Astrocyte of the spinal cord (primary cell): ENCODE measurements around the gene IL16.
A peak's percentile ranks its signal among the peaks of the same experiment; 100 is the strongest.

Experiments used
- DNase-seq: peaks from one replicate; pipeline ENCODE4 v3.0.0; 2011; ENCODE audit warnings: low read depth, low spot score
- H3K4me3 ChIP-seq: 2 replicates; pipeline ENCODE4 v1.5.1; 2011; ENCODE audit warnings: low read depth, mild to moderate bottlenecking, low read length, moderate library complexity
- CTCF ChIP-seq: IDR thresholded peaks from 2 replicates; pipeline ENCODE4 v1.5.1; 2012; ENCODE audit warnings: low read depth, mild to moderate bottlenecking, low read length, inconsistent platforms
- in situ Hi-C: cut with HindIII; loops from 2 replicates; pipeline ENCODE4 v1.10.0; 2017; ENCODE audit warnings: low sequenced_read_pairs

Gene IL16

GRCh38 chr15:81309647-81310450, 113.2 kb downstream of the IL16 start:
- in situ Hi-C loops, result no loop called here
- DNase-seq, result no peak
- no peak for TF ChIP-seq CTCF
- no peak overlapping the region for H3K4me3 ChIP-seq

GRCh38 chr15:81310480-81310879, 113.8 kb downstream of the IL16 start:
- DNase-seq, result no peak
- in situ Hi-C loops, result no loop called here
- no peak overlapping the region for H3K4me3 ChIP-seq
- no peak for TF ChIP-seq CTCF

GRCh38 chr15:81311752-81312464, 115.2 kb downstream of the IL16 start:
- in situ Hi-C loops, result no loop called here
- no peak overlapping the region for H3K4me3 ChIP-seq
- peak; percentile 33 for DNase-seq
- no peak for TF ChIP-seq CTCF

DNA sequence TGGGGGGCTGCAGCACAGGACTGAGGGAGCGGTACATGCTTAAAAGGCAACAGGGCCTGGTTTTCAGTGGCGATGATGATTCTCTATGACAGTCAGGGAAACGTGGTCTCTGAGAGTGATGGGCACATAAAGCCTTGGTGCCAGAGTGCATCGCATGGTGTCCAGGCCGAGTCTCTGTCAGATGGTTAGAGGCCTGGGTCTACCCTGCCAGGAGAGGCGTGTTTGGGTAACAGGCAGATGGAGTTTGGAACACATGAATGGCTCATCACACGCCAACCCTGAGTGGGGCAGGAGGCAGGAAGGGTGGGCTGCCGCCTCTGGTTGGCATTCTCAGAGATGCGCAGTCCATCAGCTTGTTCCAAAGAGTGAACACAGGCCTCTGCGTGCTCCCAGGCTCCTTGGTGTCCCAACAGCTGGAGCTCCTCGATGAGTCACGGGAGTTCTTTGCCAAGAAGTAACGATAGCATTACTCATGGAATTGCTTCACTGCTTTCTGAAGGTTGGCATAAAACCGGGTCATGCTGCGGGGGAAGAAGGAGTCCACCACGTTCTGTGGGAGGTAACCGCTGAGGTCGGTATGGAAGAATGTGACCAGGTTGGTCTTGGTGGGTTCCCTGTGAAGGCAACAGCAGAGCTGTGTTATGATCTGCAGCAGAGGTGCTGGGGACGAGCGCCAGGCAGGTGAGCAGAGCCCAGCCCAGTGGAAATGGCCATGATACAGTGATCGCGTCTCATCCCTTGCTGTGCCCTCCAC, 116.3 kb downstream of the IL16 start:
- no peak for TF ChIP-seq CTCF
- in situ Hi-C loops, result no loop called here
- DNase-seq, result peak; percentile 98
- H3K4me3 ChIP-seq, result no peak overlapping the region

- no peak for DNase-seq
These were observed 117.0 kb downstream of the IL16 start for GRCh38 chr15:81313686-81314085.

More at GRCh38 chr15:81313686-81314085, 117.0 kb downstream of the IL16 start:
- in situ Hi-C loops, result no loop called here
- no peak for TF ChIP-seq CTCF
- no peak overlapping the region for H3K4me3 ChIP-seq
